ENCODE data around the gene PTPRK. TPM values are rescaled to one million over a fixed set of nuclear protein-coding genes. Genes with fewer than 3 reads are reported as not detected.
A peak's percentile ranks its signal among the peaks of the same experiment; 100 is the strongest.

PTPRK gene
- total RNA-seq, 1 experiment from 2014 or later = 265 TPM

DNA sequence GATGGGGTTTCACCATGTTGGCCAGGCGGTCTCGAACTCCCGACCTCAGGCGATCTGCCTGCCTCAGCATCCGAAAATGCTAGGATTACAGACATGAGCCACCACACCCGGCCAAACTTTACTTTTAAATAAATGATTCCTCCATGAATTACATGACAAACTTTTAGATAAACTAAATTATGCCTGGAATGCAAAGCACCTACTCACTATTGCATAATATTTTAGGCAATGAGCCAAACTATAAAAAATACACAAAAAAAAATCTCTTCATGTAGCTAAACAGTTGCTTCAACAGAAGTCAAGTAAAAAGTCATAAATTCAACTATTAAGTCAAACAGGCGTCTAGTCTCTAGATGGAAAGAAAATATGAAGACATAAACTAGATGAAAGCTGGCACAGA is 56.5 kb downstream of the PTPRK start:
- TF ChIP-seq, protein P1, sequence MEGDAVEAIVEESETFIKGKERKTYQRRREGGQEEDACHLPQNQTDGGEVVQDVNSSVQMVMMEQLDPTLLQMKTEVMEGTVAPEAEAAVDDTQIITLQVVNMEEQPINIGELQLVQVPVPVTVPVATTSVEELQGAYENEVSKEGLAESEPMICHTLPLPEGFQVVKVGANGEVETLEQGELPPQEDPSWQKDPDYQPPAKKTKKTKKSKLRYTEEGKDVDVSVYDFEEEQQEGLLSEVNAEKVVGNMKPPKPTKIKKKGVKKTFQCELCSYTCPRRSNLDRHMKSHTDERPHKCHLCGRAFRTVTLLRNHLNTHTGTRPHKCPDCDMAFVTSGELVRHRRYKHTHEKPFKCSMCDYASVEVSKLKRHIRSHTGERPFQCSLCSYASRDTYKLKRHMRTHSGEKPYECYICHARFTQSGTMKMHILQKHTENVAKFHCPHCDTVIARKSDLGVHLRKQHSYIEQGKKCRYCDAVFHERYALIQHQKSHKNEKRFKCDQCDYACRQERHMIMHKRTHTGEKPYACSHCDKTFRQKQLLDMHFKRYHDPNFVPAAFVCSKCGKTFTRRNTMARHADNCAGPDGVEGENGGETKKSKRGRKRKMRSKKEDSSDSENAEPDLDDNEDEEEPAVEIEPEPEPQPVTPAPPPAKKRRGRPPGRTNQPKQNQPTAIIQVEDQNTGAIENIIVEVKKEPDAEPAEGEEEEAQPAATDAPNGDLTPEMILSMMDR (IDR thresholded peaks at IDR 0.05; ENCODE audit: unreplicated experiment) = no peak
- H3K27ac Mint-ChIP-seq (ENCODE audit: unreplicated experiment) = peak overlapping the region; percentile 83
- peaks cover 68% of the 10 kb centered on the region for H3K4me1 Mint-ChIP-seq (ENCODE audit: low read depth, unreplicated experiment)
- H3K36me3 Mint-ChIP-seq (ENCODE audit: insufficient read depth, unreplicated experiment) = peaks cover 29% of the 10 kb centered on the region
- intact Hi-C loops (cut with micrococcal nuclease; ENCODE audit: unreplicated experiment) = loop anchor here (5.0 kb wide), 1 partner anchor 33 kb away; no protein-coding TSS in a partner anchor
- peak overlapping the region; percentile 40 for H3K4me3 Mint-ChIP-seq (ENCODE audit: low read depth, unreplicated experiment)
- DNase-seq = no peak
- no peaks in the 10 kb centered on the region for H3K9me3 Mint-ChIP-seq (ENCODE audit: low read depth, unreplicated experiment)
- no TSS peak for BruUV-seq (replicated peaks)
- H3K27me3 Mint-ChIP-seq (ENCODE audit: unreplicated experiment) = no peaks in the 10 kb centered on the region
- CTCF ChIA-PET = interaction anchor here (0.6 kb wide), 1 partner anchor 92 kb away, joined by 4 read pairs; no protein-coding TSS in a partner anchor

DNA sequence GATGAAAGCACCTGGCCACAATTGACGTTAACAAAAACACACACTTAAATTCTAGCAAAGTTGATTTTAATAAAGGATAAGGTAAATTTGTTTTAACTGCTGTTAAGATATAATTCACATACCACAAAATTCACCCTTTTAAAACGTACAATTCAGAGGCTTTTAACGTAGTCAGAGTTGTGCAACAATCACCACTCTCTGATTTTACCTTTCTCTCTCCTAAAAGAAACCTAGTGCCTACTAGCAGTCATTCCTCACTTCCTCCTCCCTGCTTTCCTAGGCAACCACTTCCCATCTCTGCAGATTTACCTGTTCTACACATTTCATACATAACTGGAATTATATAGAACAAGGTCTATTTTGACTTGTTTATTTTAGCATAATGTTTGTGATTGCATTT is 58.9 kb downstream of the PTPRK start:
- DNase-seq = no peak
- no peaks in the 10 kb centered on the region for H3K27me3 Mint-ChIP-seq (ENCODE audit: unreplicated experiment)
- peaks cover 29% of the 10 kb centered on the region for H3K36me3 Mint-ChIP-seq (ENCODE audit: insufficient read depth, unreplicated experiment)
- H3K4me1 Mint-ChIP-seq (ENCODE audit: low read depth, unreplicated experiment) = peaks cover 65% of the 10 kb centered on the region
- BruUV-seq (replicated peaks) = no TSS peak
- peak overlapping the region; percentile 84 for H3K27ac Mint-ChIP-seq (ENCODE audit: unreplicated experiment)
- TF ChIP-seq, protein P1 (IDR thresholded peaks at IDR 0.05; ENCODE audit: unreplicated experiment) = no peak
- intact Hi-C loops (cut with micrococcal nuclease; ENCODE audit: unreplicated experiment) = loop anchor here (5.0 kb wide), 1 partner anchor 36 kb away; no protein-coding TSS in a partner anchor
- H3K4me3 Mint-ChIP-seq (ENCODE audit: low read depth, unreplicated experiment) = no peak overlapping the region
- no peaks in the 10 kb centered on the region for H3K9me3 Mint-ChIP-seq (ENCODE audit: low read depth, unreplicated experiment)
- CTCF ChIA-PET = no interaction called here

DNA sequence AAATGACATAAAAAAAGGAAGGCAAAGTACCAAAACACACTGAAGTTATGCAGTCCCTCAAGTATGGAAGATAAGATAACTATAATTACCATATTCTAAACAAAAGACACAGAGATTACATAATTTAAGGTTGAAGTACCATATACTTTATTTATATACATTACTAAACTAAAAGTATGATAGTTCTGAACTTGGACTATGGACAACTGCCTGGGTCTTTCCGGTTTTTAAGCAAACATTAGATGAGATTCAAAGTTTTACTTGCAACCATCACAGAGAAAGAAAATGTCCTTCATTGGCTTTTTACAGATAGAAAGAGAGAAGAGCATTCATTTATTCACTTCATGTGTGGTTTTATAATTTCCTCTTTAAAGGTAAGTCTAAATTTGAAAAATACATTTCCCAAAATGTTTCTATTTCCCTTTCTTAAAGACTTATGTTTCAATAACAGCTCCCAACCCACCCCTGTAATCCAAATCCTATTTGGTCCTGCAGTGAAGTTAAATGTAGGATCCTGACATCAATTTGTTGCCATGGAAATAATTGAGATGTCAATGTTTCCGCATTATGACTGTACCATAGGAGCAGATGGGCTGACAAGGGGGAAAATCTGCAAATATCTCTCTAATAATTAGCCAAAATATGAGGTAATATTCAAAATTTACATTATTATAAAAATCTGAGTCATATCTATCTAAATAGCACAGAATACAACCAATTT is 63.7 kb downstream of the PTPRK start:
- intact Hi-C loops (cut with micrococcal nuclease; ENCODE audit: unreplicated experiment) = no loop called here
- TF ChIP-seq, protein P1 (IDR thresholded peaks at IDR 0.05; ENCODE audit: unreplicated experiment) = no peak
- CTCF ChIA-PET = no interaction called here
- no TSS peak for BruUV-seq (replicated peaks)
- no peak overlapping the region for H3K27ac Mint-ChIP-seq (ENCODE audit: unreplicated experiment)
- no peak for DNase-seq
- H3K36me3 Mint-ChIP-seq (ENCODE audit: insufficient read depth, unreplicated experiment) = peaks cover 15% of the 10 kb centered on the region
- H3K27me3 Mint-ChIP-seq (ENCODE audit: unreplicated experiment) = no peaks in the 10 kb centered on the region
- H3K9me3 Mint-ChIP-seq (ENCODE audit: low read depth, unreplicated experiment) = no peaks in the 10 kb centered on the region
- H3K4me3 Mint-ChIP-seq (ENCODE audit: low read depth, unreplicated experiment) = no peak overlapping the region
- peaks cover 53% of the 10 kb centered on the region for H3K4me1 Mint-ChIP-seq (ENCODE audit: low read depth, unreplicated experiment)

DNA sequence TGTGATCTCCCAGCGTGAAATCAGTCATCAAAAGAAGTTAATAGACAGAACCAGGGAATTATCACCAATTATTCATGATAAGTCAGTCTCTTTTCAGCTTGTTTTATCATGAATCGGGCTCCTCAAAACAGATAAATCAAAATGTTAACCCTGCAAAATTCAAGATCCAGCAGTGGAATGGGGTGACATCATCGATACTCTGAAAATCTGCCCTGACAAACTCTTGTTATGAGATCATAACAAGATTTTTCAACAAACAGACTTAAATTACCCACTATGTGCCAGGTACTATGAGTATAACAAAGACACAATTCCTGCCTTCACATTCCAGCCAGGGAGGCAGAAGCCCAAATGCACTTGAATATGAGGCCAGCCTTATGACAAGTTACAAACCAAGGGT is 64.4 kb downstream of the PTPRK start:
- TF ChIP-seq, protein P1 (IDR thresholded peaks at IDR 0.05; ENCODE audit: unreplicated experiment) = no peak
- no TSS peak for BruUV-seq (replicated peaks)
- H3K4me1 Mint-ChIP-seq (ENCODE audit: low read depth, unreplicated experiment) = peaks cover 48% of the 10 kb centered on the region
- DNase-seq = no peak
- H3K36me3 Mint-ChIP-seq (ENCODE audit: insufficient read depth, unreplicated experiment) = peaks cover 12% of the 10 kb centered on the region
- no peak overlapping the region for H3K27ac Mint-ChIP-seq (ENCODE audit: unreplicated experiment)
- CTCF ChIA-PET = interaction anchor here (0.6 kb wide), 1 partner anchor 34 kb away, joined by 3 read pairs; no protein-coding TSS in a partner anchor
- intact Hi-C loops (cut with micrococcal nuclease; ENCODE audit: unreplicated experiment) = no loop called here
- H3K9me3 Mint-ChIP-seq (ENCODE audit: low read depth, unreplicated experiment) = no peaks in the 10 kb centered on the region
- no peak overlapping the region for H3K4me3 Mint-ChIP-seq (ENCODE audit: low read depth, unreplicated experiment)
- no peaks in the 10 kb centered on the region for H3K27me3 Mint-ChIP-seq (ENCODE audit: unreplicated experiment)
